NCI-H2196 treated with DMSO at 0.1 percent for 48 hours (cell line): Measurements from ENCODE around the gene YIPF6.
A peak's percentile ranks its signal among the peaks of the same experiment; 100 is the strongest.
"Not testable (repeated sequence)": the region's sequence is repeated elsewhere in the genome, so short reads cannot be mapped to it uniquely, and the experiment has no call there.

Experiments
- DNase-seq: peaks from one replicate; lab custom pipeline; 2025; ENCODE audit not compliant: unreplicated experiment; lab: John Stamatoyannopoulos, UW

Gene YIPF6, protein sequence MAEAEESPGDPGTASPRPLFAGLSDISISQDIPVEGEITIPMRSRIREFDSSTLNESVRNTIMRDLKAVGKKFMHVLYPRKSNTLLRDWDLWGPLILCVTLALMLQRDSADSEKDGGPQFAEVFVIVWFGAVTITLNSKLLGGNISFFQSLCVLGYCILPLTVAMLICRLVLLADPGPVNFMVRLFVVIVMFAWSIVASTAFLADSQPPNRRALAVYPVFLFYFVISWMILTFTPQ

DNA sequence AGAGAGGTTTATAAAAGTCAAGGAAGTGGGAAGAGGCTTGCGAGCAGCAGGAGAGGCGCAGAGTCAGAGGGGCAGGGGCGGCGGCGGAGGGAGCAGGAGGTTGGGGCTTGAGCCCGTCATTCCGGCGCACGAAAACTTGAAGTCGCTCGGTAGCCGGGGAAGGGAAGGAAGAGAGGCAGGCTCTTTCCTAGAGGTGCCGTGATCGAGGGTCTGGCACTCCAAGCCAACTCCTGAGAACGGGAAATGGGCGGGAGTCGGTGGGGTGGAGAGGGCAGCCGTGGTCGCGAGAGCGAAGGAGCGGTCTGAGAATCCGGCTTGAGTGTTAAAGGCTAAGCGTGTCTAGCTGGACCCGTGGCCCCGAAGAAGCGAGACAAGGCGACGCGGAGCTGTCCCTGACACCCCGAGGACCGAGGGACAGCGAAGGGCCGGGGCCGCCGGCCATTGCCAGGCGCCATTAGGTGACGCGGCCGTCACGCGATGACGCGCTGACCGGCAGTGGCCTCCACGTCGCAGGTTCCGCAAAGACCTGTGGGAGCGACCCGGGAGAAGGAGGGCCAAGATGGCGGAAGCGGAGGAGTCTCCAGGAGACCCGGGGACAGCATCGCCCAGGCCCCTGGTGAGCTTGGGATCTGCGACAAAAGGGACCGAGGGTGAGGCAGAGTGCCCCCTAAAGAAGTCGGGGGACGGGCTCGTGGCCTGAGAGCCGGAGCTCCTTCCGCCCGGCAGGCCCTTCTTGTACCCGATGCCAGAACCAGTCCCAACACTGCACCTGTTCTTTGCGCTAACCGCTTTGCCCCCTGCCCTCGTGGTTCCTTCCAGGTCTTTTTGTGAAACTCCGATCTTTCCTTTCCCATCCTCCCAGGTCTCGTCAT, at the start of gene YIPF6:
TSS of gene YIPF6 (plus strand) at position 544 of the 872 bp plus-strand sequence. CDS start at position 560, 16 bp downstream.
- peak; percentile 14 for DNase-seq

DNA sequence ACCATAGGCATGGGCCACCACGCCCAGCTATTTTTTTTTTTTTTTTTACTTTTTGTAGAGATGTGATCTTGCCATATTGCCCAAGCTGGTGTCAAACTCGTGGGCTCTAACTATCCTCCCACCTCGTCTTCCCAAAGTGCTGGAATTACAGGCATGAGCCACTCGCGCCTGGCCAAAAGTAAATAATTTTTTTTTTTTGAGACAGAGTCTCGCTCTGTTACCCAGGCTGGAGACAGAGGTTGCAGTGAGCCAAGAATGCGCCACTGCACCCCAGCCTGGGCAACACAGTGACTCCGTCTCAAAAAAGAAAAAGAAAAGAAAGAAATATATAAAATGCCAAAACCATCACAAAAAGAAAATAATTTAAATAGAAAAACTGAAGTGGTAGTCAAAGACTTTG, 47.1 kb upstream of the YIPF6 start:
- DNase-seq, result no peak

DNA sequence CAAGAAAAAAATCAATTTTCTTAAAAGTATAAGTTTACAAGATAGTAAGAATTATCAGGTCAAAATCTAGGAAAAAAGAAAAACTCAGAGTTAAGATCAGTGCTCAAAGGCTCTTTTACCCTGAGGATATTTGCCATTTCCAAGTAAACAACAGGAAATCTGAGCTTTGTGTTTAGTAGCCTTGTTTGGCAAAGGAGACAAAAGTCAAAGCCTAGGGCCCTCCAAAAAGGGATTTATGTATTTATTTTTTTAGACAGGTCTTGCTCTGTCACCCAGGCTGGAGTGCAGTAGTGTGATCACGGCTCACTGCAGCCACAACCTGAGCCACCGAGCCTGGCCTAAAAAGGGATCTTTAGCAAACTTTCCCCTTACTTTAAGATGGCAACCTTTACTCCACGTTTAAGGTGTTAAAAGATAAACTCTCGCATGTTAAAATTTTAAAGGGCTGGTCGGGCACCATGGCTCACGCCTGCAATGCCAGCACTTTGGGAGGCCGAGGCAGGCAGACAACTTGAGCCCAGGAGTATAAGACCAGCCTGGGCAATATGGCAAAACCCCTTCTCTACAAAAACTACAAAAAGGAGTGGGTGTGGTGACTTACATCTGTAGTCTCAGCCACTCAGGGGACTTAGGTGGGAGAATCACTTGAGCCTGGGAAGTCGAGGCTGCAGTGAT, 44.2 kb upstream of the YIPF6 start:
- no peak for DNase-seq

DNA sequence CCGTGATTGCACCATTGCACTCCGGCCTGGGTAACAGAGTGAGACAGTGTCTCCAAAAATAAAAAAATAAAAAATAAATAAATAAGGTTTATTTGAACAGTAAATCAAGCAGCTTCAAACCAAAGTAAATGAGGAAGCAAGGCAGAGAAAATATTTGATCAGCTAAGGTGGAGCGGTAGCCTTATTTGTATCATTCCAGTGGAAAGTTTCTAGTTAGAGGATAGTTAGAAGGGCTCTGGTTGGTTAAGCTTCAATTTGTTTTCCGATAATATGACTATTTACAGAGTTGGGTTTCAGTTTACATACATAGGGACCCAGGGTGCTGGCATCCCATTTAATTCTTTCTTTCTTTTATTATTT, 43.7 kb upstream of the YIPF6 start:
- DNase-seq, result no peak

DNA sequence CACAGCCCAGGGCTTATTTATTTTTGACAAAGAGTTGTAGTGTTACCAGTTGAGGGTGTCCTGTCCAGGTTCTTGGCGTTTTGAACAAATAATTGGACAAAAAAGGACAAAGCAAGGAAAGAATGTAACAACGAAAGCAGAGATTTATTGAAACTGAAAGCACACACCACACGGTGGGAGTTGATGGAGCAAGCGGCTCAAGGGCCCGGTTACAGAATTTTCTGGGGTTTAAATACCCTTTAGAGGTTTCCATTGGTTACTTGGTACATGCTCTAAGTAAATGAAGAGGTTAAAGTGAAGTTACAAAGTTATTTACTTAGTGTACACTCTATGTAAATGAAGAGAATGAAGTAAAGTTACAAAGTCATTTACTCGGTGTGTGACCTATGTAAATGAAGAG, 37.8 kb upstream of the YIPF6 start:
- DNase-seq, result no peak

DNA sequence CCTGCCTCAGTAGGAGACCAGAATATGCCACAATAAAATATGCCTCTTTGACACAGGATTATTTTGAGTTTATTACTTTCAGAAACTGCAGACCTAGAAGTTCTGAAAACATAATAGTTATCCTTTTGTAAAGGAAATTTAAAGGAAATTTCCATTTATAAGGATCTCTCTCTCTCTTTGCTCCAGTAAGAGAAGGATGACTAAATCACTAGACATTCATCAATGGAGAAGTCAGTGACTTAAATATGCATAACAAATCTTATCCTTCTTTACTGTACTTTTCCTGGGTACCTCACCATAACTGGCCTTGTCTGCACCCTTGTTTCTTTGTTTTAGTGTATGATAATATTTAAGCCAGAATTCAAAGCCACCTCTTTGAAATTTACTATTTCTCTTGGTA, 37.3 kb upstream of the YIPF6 start:
- DNase-seq, result no peak

DNA sequence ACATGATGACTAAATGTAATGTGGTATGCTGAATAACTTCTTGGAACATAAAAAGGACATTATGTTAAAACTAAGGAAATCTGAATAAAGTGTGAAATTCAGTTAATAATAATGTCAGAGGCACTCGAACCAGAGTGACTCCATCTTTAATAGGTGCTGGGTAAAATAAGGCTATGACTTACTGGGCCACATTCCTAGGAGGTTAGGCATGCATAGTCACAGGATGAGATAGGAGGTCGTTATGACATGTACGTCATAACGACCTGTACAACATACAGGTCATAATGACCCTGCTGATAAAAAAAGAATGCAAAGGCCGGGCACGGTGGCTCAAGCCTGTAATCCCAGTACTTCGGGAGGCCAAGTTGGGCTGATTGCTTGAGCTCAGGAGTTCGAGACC, 36.7 kb upstream of the YIPF6 start:
- DNase-seq, result no peak

DNA sequence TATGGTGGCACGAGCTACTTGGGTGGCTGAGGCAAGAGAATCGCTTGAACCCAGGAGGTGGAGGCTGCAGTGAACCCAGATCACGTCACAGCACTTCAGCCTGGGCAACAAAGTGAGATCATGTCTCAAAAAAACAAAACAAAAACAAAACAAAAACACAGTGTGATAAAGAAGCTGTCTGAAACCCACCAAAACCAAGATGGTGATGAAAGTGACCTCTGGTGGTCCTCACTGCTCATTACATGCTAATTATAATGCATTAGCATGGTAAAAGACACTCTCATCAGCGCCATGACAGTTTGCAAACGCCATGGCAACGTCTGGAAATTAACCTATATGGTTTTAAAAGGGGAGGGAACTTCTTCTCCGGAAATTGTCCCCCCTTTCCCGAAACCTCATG, 36.2 kb upstream of the YIPF6 start:
- DNase-seq, result no peak

DNA sequence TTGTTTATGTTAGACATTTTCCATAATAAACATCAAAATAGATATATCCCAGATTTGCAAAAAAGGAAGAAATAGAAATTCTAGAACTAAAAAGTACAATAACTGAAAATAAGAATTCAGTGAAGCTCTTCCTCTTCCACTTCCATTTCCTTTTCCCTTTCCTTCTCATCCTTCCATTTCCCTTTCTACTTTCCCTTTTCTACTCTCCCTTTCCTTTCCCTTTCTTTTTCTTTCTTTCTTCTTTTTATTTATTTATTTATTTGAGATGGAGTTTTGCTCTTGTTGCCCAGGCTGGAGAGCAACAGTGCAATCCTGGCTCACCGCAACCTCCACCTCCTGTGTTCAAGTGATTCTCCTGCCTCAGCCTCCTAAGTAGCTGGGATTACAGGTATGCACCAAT, 35.0 kb upstream of the YIPF6 start:
- no peak for DNase-seq

DNA sequence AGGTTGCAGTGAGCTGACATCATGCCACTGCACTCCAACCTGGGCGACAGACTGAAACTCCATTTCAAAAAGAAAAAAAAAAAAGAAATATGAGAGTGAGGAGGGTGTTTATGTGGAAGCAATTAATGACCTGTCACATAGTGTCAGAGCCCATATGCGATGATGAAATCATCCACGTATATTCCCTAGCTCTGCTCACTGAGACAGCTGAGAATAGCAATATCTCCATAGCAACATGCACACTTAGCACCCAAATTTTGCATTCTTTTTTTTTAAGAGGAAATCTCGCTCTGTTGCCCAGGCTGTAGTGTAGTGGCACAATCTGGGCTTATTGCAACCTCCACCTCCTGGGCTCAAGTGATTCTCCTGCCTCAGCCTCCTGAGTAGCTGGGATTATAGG, 34.1 kb upstream of the YIPF6 start:
- DNase-seq, result no peak

DNA sequence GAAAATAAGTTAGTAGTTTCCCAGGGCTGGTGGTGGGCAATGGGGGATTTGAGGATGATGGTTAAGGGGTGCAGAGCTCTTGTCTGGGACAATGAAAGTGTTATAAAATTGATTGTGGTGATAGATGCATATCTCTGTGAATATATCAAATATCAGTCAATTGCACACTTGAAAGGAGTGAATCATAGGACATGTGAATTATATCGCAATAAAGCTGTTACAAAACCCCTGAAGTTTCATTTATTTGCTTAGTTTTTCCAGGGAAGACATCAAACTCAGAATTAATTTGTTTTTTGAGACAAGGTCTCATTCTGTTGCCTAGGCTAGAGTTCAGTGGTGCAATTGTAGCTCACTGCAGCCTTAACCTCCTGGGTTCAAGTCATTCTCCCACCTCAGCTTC, 17.9 kb upstream of the YIPF6 start:
- DNase-seq, result no peak

DNA sequence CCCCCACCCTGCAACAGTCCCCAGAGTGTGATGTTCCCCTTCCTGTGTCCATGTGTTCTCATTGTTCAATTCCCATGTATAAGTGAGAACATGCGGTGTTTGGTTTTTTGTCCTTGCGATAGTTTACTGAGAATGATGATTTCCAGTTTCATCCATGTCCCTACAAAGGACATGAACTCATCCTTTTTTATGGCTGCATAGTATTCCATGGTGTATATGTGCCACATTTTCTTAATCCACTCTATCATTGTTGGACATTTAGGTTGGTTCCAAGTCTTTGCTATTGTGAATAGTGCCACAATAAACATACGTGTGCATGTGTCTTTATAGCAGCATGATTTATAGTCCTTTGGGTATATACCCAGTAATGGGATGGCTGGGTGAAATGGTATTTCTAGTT, 12.7 kb upstream of the YIPF6 start:
- DNase-seq, result not testable (repeated sequence)

DNA sequence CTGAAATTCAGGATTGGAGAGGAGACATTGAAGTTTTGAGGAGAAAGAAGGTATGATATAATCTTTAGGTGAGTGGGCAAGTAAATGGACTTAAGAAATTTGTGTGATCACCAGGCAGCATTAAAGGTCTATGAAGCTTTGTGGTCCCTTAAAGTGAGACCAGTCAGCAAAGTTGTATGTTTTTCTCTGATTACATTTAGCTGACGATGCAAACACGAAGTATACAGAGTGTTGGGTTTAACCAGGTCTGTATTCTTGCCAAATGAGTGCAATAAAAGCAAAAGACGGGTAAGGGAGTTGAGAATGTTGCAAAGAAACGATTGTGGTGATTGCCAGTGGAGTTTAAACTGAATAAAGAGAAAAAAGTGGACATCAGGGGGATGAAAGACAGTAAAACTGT, 11.6 kb upstream of the YIPF6 start:
- no peak for DNase-seq

DNA sequence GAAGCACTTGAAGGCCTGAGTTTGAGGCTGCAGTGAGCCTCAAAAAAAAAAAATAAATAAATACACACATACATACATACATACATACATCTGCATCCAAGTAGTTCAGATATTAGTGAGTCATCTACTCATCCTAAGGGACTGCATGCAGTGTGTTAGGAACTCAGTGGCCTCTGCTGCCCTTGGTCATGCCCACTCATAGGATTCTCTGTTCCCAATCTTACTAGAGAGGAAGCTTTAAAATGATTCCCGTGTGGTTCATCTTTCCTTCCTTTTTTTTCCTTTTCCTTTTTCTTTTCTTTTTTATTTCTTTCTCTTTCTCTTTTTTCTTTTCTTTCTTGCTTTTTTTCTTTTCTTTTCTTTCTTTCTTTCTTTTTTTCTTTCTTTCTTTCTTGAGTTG, 10.9 kb upstream of the YIPF6 start:
- DNase-seq, result no peak

DNA sequence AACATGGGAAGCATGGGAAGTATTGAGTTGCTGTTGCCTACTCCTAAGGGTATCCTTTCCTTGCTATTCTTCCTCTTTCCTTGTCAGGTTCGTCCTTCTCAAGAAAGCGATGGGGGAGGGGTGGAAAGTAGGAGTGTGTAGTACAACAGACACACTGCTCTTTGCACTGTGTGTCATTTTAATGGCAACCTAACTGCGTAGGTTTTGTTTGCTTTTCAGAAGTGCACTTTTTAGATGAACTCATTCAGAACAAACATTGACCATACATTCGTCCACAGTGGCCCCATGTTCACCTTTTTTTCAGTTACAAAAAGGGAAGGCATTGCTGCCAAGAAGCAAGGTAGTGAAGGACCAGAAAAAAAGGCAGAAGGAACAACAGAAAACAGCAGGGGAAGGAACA, 10.2 kb upstream of the YIPF6 start:
- no peak for DNase-seq

DNA sequence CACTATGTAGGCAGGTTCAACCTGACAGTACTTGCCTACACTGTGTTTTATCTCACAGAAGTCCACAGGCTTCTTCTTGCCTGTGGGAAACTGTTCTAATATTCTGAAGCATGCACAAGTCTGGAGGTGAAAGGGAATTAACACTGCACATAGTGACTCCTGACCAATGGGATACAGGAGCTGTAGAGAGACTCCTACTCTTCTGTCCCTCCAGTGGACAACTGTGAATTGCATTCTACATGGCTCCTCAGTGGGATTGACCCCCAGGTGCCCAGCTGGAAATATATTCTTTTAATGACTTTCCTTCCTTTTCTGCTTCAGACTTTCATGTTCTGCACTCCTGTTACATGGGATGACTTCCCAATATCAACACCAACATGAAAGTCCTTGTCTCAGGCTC, 8.2 kb upstream of the YIPF6 start:
- DNase-seq, result no peak

DNA sequence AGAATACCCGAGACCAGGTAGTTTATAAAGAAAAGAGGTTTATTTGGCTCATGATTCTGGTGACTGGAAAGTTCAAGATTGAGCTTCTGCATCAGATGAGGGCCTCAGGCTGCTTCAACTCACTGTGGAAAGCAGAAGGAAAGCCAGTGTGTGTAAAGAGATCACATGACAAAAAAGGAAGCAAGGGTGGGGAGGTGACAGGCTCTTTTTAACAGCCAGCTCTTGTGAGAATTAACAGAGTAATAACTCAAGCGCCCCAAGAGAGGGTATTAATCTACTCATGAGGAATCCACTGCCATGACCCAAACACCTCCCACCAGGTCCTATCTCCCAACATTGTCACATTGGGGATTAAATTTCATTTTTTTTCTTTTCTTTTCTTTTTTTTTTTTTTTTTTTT, 6.3 kb upstream of the YIPF6 start:
- no peak for DNase-seq

DNA sequence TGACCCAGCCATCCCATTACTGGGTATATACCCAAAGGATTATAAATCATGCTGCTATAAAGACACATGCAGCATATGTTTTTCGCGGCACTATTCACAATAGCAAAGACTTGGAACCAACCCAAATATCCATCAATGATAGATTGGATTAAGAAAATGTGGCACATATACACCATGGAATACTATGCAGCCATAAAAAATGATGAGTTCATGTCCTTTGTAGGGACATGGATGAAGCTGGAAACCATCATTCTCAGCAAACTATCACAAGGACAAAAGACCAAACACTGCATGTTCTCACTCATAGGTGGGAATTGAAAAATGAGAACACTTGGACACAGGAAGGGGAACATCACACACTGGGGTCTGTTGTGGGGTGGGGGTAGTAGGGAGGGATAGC, 5.1 kb upstream of the YIPF6 start:
- not testable (repeated sequence) for DNase-seq

DNA sequence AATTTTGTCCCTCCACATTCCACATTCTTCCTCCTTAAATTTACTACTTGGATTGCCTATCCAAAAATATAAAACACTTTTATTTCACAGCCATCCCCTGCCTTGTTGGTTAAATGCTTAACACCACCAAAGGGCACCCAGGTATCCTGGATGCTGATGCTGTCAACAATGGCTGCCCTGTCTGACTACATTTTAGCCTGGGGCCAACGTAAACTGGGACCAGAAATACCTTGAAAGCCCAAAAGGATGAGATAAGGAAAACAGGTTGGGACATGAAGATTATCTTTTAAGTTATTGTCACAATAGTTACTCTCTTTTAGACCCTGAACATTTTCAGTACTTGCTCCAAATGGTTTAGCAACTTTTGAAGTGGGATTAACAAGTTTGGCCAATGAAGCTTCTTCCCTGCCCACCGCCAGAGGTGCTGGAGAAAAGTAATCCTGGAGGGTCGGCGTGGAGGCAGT, 775 bp upstream of the YIPF6 start:
- no peak for DNase-seq

DNA sequence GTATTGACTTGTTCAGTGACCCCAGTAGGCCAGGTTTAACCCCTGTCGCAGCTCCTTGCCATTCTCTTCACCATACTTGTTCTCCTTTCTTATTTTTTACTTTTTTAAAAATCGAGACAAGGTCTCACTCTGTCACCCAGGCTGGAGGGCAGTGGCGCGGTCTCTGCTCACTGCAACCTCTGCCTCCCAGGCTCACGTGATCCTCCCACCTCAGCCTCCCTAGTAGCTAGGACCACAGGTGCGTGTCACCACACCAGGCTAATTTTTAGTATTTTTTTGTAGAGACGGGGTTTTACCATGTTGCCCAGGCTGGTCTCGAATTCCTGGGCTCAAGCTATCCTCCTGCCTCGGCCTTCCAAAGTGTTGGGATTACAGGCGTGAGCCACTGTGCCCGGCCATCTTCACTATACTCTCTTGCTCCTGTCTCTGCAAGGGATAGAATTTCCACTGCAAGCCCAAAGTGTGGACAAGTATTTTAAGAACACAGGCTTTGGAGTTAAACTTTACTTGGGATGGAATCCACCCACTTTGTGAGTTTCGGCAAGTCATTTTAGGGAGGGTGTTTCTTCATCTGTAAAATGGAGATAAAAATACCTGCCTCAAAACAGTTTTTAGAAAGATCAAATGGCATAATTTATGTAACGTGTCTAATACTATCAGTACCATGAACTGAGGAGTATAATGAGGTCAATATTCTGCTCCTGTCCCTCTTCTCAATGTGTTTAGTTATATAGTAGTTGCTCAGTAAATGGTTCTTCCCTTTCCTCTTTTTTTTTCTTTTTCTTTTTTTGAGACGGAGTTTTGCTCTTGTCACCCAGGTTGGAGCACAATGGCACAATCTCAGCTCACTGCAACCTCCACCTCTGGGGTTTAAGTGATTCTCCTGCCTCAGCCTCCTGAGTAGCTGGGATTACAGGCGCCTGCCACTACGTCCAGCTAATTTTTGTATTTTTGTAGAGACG, 973 bp downstream of the YIPF6 start:
- DNase-seq, result no peak
